Vagina (tissue), 2 donors: ENCODE measurements around the gene SLC4A11. TPM values are rescaled to one million over a fixed set of nuclear protein-coding genes. Genes with fewer than 3 reads are reported as not detected.

Experiments
- DNase-seq, 2 donors: peaks; one replicate each; pipeline ENCODE4 v3.0.0-alpha.2; 2017; ENCODE audit errors: extremely low spot score in 2 of 2
- H3K27ac ChIP-seq: fragments of 200-600 bp; sonication (generic); one replicate; pipeline ENCODE4 v1.5.1; 2019
- H3K27me3 ChIP-seq: fragments of 200-600 bp; sonication (generic); one replicate; pipeline ENCODE4 v1.5.1; 2019
- H3K36me3 ChIP-seq, 2 donors: fragments of 200-600 bp; sonication (generic); one replicate each; pipeline ENCODE4 v1.5.1; 2017 to 2019
- H3K4me1 ChIP-seq: fragments of 200-600 bp; sonication (generic); one replicate; pipeline ENCODE4 v1.5.1; 2019
- H3K4me3 ChIP-seq, 2 donors: fragments of 200-600 bp; sonication (generic); 1 replicate in 1 of 2; 2 replicates in 1 of 2; pipeline ENCODE4 v1.5.1; 2016 to 2019
- H3K9me3 ChIP-seq: fragments of 200-600 bp; sonication (generic); one replicate; pipeline ENCODE4 v1.5.1; 2019
- CTCF ChIP-seq, 3 experiments: fragments of 450-650 bp in 2 of 3; fragments of 200-600 bp in 1 of 3; sonication (generic) in 1 of 3; IDR thresholded peaks; one replicate each; pipeline ENCODE4 v1.5.1; 2017 to 2019; ENCODE audit warnings: antibody characterized with exemption in 3 of 3, mild to moderate bottlenecking in 2 of 3, moderate library complexity in 2 of 3
- POLR2A ChIP-seq, 2 donors: fragments of 450-650 bp; IDR thresholded peaks; one replicate each; pipeline ENCODE4 v1.6.1; 2017; ENCODE audit warnings: antibody characterized with exemption in 2 of 2, mild to moderate bottlenecking in 2 of 2, moderate library complexity in 2 of 2
- POLR2AphosphoS5 ChIP-seq, 2 donors: sonication (generic); formaldehyde crosslinking; IDR thresholded peaks; one replicate each; pipeline ENCODE4 v1.9.0; 2017; ENCODE audit warnings: antibody characterized with exemption in 2 of 2, mild to moderate bottlenecking in 2 of 2, low read depth in 1 of 2; ENCODE audit not compliant: insufficient read depth in 1 of 2
- intact Hi-C: fragments of 100-400 bp; cut with DNase I; formaldehyde crosslinking; loops from one replicate; pipeline ENCODE4 v1.15.1; 2023
- total RNA-seq: library from RNA; depleted of rRNA; stranded (reverse); fragments of >200 nt; gene quantifications from one replicate; pipeline ENCODE4 v1.2.3, GENCODE V29; 2016

Gene SLC4A11
- total RNA-seq, 1 donor from 2014 or later, result 4.9 TPM

- no peaks in the 10 kb centered on the region for H3K27me3 ChIP-seq
- no peak for TF ChIP-seq POLR2A (IDR thresholded peaks at IDR 0.05)
- TF ChIP-seq POLR2AphosphoS5 (IDR thresholded peaks at IDR 0.05; ENCODE audit: insufficient read depth in 1 of 2, low read depth in 1 of 2), result no peak
- TF ChIP-seq CTCF (IDR thresholded peaks at IDR 0.05), result no peak
- no peak overlapping the region for H3K27ac ChIP-seq
- intact Hi-C loops, result no loop called here
- no peaks in the 10 kb centered on the region for H3K4me1 ChIP-seq
- no peak overlapping the region for H3K4me3 ChIP-seq
- H3K9me3 ChIP-seq, result no peaks in the 10 kb centered on the region
- no peak for DNase-seq
- peaks cover 0 to 68% of the 10 kb centered on the region in 2 donors for H3K36me3 ChIP-seq
Measured at GRCh38 chr20:3277686-3278465, 38.9 kb upstream of the SLC4A11 start.

GRCh38 chr20:3276680-3277015, 37.7 kb upstream of the SLC4A11 start:
- TF ChIP-seq CTCF (IDR thresholded peaks at IDR 0.05) (no peak), POLR2AphosphoS5 (IDR thresholded peaks at IDR 0.05; ENCODE audit: insufficient read depth in 1 of 2, low read depth in 1 of 2) (no peak), POLR2A (IDR thresholded peaks at IDR 0.05) (no peak)
- Histone ChIP-seq H3K36me3 (peaks cover 0 to 71% of the 10 kb centered on the region in 2 donors), H3K4me1 (no peaks in the 10 kb centered on the region), H3K27ac (no peak overlapping the region), H3K4me3 (no peak overlapping the region), H3K27me3 (no peaks in the 10 kb centered on the region), H3K9me3 (no peaks in the 10 kb centered on the region)
- no peak for DNase-seq
- intact Hi-C loops, result no loop called here

- intact Hi-C loops, result no loop called here
- H3K4me3 ChIP-seq, result no peak overlapping the region
- no peak overlapping the region for H3K27ac ChIP-seq
- H3K4me1 ChIP-seq, result no peaks in the 10 kb centered on the region
- no peak for TF ChIP-seq POLR2A (IDR thresholded peaks at IDR 0.05)
- no peak for TF ChIP-seq CTCF (IDR thresholded peaks at IDR 0.05)
- TF ChIP-seq POLR2AphosphoS5 (IDR thresholded peaks at IDR 0.05; ENCODE audit: insufficient read depth in 1 of 2, low read depth in 1 of 2), result no peak
- H3K9me3 ChIP-seq, result no peaks in the 10 kb centered on the region
- peaks cover 0 to 66% of the 10 kb centered on the region in 2 donors for H3K36me3 ChIP-seq
- DNase-seq, result no peak
- no peaks in the 10 kb centered on the region for H3K27me3 ChIP-seq
Measured at GRCh38 chr20:3275966-3276679, 37.1 kb upstream of the SLC4A11 start.

GRCh38 chr20:3275064-3275935, 36.3 kb upstream of the SLC4A11 start:
- no peaks in the 10 kb centered on the region for H3K4me1 ChIP-seq
- peaks cover 0 to 59% of the 10 kb centered on the region in 2 donors for H3K36me3 ChIP-seq
- no peak overlapping the region for H3K27ac ChIP-seq
- no peak for DNase-seq
- no peaks in the 10 kb centered on the region for H3K9me3 ChIP-seq
- H3K27me3 ChIP-seq, result no peaks in the 10 kb centered on the region
- intact Hi-C loops, result no loop called here
- no peak overlapping the region for H3K4me3 ChIP-seq
- TF ChIP-seq POLR2AphosphoS5 (IDR thresholded peaks at IDR 0.05; ENCODE audit: insufficient read depth in 1 of 2, low read depth in 1 of 2), result no peak

- Histone ChIP-seq H3K9me3 (no peaks in the 10 kb centered on the region), H3K4me3 (no peak overlapping the region), H3K36me3 (peaks cover 0 to 56% of the 10 kb centered on the region in 2 donors), H3K4me1 (no peaks in the 10 kb centered on the region), H3K27me3 (no peaks in the 10 kb centered on the region), H3K27ac (no peak overlapping the region)
- TF ChIP-seq POLR2A (IDR thresholded peaks at IDR 0.05) (no peak), POLR2AphosphoS5 (IDR thresholded peaks at IDR 0.05; ENCODE audit: insufficient read depth in 1 of 2, low read depth in 1 of 2) (no peak), CTCF (IDR thresholded peaks at IDR 0.05) (no peak)
- no peak for DNase-seq
- intact Hi-C loops, result no loop called here
Measured at GRCh38 chr20:3273371-3273770, 34.4 kb upstream of the SLC4A11 start.
